Panc1 (cell line): ENCODE data around the gene FTO. TPM values are rescaled to one million over a fixed set of nuclear protein-coding genes. Genes with fewer than 3 reads are reported as not detected.

Source experiments
- ATAC-seq: fragments of 200-7000 bp; cut with Tn5 transposase; 2 replicates; pipeline ENCODE4 v1.9.1; 2020; ENCODE audit warnings: mild to moderate bottlenecking, moderate library complexity
- BruUV-seq: library from RNA; stranded (reverse); fragments of 400-500 nt; replicated peaks from 2 replicates; lab custom pipeline; 2021; lab: Mats Ljungman, UMichigan
- CTCF ChIA-PET: fragments of 300-600 bp; sonication (Branson Sonifier 250); formaldehyde crosslinking; loops from one replicate; lab custom pipeline; 2022; ENCODE audit warnings: antibody characterized with exemption; lab: Charles Lee
- POLR2A ChIA-PET: fragments of 300-600 bp; sonication (Branson Sonifier 250); formaldehyde crosslinking; loops from one replicate; lab custom pipeline; 2022; ENCODE audit warnings: antibody characterized with exemption; lab: Charles Lee
- DNase-seq: peaks from one replicate; pipeline ENCODE4 v3.0.0-alpha.2; 2010; ENCODE audit warnings: low read depth, low spot score
- H3K27ac ChIP-seq: 2 replicates; pipeline ENCODE4 v1.5.1; 2011; ENCODE audit warnings: mild to moderate bottlenecking, low read length, inconsistent platforms
- H3K27me3 ChIP-seq: fragments of 200-500 bp; sonication (Bioruptor generic); 2 replicates; pipeline ENCODE4 v1.6.0; 2014; ENCODE audit warnings: low read length, inconsistent platforms; ENCODE audit not compliant: control insufficient read depth, insufficient read depth
- H3K36me3 ChIP-seq: fragments of 200-500 bp; sonication (Bioruptor generic); 2 replicates; pipeline ENCODE4 v1.5.1; 2014; ENCODE audit warnings: inconsistent platforms, mild to moderate bottlenecking, low read length, moderate library complexity; ENCODE audit not compliant: control insufficient read depth, insufficient read depth
- H3K4me1 ChIP-seq: 2 replicates; pipeline ENCODE4 v1.5.1; 2011; ENCODE audit warnings: inconsistent platforms, mild to moderate bottlenecking, low read length, moderate library complexity; ENCODE audit not compliant: control insufficient read depth, insufficient read depth
- H3K4me3 ChIP-seq, 2 experiments: 2 replicates each; pipeline ENCODE4 v1.5.1; 2011 to 2012; ENCODE audit warnings: low read depth in 2 of 2, low read length in 2 of 2, mild to moderate bottlenecking in 2 of 2, inconsistent platforms in 1 of 2, moderate library complexity in 1 of 2
- H3K9me3 ChIP-seq: fragments of 200-500 bp; sonication (Bioruptor generic); 2 replicates; pipeline ENCODE4 v1.5.1; 2014; ENCODE audit warnings: low read depth, mild to moderate bottlenecking, inconsistent platforms, low read length, moderate library complexity; ENCODE audit not compliant: control insufficient read depth, insufficient read depth
- POLR2AphosphoS5 ChIP-seq: IDR thresholded peaks from 2 replicates; pipeline ENCODE4 v1.6.1; 2012; ENCODE audit warnings: mild to moderate bottlenecking, low read depth, low read length, moderate library complexity
- SIN3A ChIP-seq: IDR thresholded peaks from 2 replicates; pipeline ENCODE4 v1.6.1; 2012; ENCODE audit warnings: low read depth, mild to moderate bottlenecking, low read length, moderate library complexity, borderline replicate concordance; ENCODE audit not compliant: insufficient read depth
- TCF7L2 ChIP-seq: IDR thresholded peaks from 2 replicates; pipeline ENCODE4 v1.6.1; 2011; ENCODE audit warnings: mild to moderate bottlenecking, low read depth, low read length, inconsistent platforms
- in situ Hi-C: cut with HindIII; loops from 2 replicates; pipeline ENCODE4 v1.10.0; 2016; ENCODE audit warnings: low sequenced_read_pairs, low pct_unique_long_range_greater_than_20kb
- intact Hi-C: fragments of 100-400 bp; cut with micrococcal nuclease; formaldehyde crosslinking; loops from one replicate; pipeline ENCODE4 v1.10.0; 2022; ENCODE audit not compliant: unreplicated experiment
- total RNA-seq: library from RNA; stranded (reverse); gene quantifications from one replicate; pipeline ENCODE4 v1.2.1, GENCODE V29; 2021; ENCODE audit not compliant: unreplicated experiment
- TF ChIP-seq, protein P1 (sequence below): fragments of 450-650 bp; IDR thresholded peaks from 2 replicates; pipeline ENCODE4 v1.5.1; 2017; ENCODE audit warnings: mild to moderate bottlenecking
- TF ChIP-seq, protein P2 (sequence below), 2 experiments: IDR thresholded peaks; 2 replicates each; pipeline ENCODE4 v1.6.1; 2011 to 2012; ENCODE audit warnings: low read depth in 2 of 2, control low read depth in 1 of 2, low read length in 1 of 2, mild to moderate bottlenecking in 1 of 2, moderate library complexity in 1 of 2; ENCODE audit not compliant: insufficient read depth in 1 of 2

FTO gene
- total RNA-seq, 1 experiment from 2014 or later: 38.2 TPM

GRCh38 chr16:54191592-54191991 lies 487.6 kb downstream of the FTO start:
- no peak for DNase-seq
- in situ Hi-C loops (no loop called here), intact Hi-C loops (loop anchor here (5.0 kb wide), 1 partner anchor 269 kb away; no protein-coding TSS in a partner anchor)
- H3K27me3 ChIP-seq: no peaks in the 10 kb centered on the region
- no peaks in the 10 kb centered on the region for H3K9me3 ChIP-seq
- CTCF ChIA-PET: no interaction called here
- H3K27ac ChIP-seq: no peak overlapping the region
- POLR2A ChIA-PET: no interaction called here
- H3K36me3 ChIP-seq: no peaks in the 10 kb centered on the region
- ATAC-seq: no peak
- no TSS peak for BruUV-seq
- H3K4me3 ChIP-seq: no peak overlapping the region
- H3K4me1 ChIP-seq: no peaks in the 10 kb centered on the region
- TF ChIP-seq SIN3A (no peak), TCF7L2 (no peak), POLR2AphosphoS5 (no peak)
- TF ChIP-seq, protein P1, sequence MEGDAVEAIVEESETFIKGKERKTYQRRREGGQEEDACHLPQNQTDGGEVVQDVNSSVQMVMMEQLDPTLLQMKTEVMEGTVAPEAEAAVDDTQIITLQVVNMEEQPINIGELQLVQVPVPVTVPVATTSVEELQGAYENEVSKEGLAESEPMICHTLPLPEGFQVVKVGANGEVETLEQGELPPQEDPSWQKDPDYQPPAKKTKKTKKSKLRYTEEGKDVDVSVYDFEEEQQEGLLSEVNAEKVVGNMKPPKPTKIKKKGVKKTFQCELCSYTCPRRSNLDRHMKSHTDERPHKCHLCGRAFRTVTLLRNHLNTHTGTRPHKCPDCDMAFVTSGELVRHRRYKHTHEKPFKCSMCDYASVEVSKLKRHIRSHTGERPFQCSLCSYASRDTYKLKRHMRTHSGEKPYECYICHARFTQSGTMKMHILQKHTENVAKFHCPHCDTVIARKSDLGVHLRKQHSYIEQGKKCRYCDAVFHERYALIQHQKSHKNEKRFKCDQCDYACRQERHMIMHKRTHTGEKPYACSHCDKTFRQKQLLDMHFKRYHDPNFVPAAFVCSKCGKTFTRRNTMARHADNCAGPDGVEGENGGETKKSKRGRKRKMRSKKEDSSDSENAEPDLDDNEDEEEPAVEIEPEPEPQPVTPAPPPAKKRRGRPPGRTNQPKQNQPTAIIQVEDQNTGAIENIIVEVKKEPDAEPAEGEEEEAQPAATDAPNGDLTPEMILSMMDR: no peak
- TF ChIP-seq, protein P2, sequence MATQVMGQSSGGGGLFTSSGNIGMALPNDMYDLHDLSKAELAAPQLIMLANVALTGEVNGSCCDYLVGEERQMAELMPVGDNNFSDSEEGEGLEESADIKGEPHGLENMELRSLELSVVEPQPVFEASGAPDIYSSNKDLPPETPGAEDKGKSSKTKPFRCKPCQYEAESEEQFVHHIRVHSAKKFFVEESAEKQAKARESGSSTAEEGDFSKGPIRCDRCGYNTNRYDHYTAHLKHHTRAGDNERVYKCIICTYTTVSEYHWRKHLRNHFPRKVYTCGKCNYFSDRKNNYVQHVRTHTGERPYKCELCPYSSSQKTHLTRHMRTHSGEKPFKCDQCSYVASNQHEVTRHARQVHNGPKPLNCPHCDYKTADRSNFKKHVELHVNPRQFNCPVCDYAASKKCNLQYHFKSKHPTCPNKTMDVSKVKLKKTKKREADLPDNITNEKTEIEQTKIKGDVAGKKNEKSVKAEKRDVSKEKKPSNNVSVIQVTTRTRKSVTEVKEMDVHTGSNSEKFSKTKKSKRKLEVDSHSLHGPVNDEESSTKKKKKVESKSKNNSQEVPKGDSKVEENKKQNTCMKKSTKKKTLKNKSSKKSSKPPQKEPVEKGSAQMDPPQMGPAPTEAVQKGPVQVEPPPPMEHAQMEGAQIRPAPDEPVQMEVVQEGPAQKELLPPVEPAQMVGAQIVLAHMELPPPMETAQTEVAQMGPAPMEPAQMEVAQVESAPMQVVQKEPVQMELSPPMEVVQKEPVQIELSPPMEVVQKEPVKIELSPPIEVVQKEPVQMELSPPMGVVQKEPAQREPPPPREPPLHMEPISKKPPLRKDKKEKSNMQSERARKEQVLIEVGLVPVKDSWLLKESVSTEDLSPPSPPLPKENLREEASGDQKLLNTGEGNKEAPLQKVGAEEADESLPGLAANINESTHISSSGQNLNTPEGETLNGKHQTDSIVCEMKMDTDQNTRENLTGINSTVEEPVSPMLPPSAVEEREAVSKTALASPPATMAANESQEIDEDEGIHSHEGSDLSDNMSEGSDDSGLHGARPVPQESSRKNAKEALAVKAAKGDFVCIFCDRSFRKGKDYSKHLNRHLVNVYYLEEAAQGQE (IDR thresholded peaks at IDR 0.05; ENCODE audit: insufficient read depth in 1 of 2, low read depth in 2 of 2, low read length in 1 of 2): no peak

DNA sequence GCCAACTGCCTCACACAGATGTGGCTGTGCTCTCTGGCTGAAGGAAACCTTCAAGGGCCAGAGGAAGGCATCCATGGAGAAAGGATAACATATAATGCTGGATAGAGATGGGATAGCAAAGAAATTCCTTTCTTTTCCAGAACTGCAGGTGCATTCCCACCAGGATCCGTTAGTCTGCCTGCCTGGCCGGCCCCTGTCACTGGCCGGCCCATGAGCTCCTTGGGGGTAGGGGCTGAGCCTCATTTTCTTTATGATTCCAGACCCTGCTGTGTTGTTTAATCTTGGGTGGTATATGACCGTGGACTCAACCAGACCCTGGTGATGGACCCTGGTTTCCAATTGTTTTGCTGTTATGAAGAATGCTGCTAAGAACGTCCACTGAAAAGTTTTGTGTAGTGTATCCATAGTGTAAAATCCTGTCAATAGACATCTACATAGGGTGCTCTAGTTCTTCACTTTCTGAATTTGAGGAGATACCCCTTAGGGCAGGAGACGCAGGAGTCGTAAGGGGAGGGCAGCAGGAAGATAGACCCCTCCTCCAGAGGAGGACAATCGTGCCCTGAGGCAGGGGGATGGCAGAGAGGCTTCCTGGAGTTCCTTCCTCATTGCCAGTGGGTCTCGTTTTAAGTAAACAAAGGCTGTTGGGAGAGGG lies 489.2 kb downstream of the FTO start:
- Histone ChIP-seq H3K9me3 (no peaks in the 10 kb centered on the region), H3K27me3 (no peaks in the 10 kb centered on the region), H3K27ac (no peak overlapping the region), H3K4me3 (no peak overlapping the region), H3K36me3 (no peaks in the 10 kb centered on the region), H3K4me1 (no peaks in the 10 kb centered on the region)
- ChIA-PET POLR2A (no interaction called here), CTCF (no interaction called here)
- TF ChIP-seq, protein P1: no peak
- no peak for TF ChIP-seq POLR2AphosphoS5
- TF ChIP-seq, protein P2 (IDR thresholded peaks at IDR 0.05; ENCODE audit: insufficient read depth in 1 of 2, low read depth in 2 of 2, low read length in 1 of 2): no peak
- TF ChIP-seq TCF7L2: no peak
- TF ChIP-seq SIN3A: no peak
- in situ Hi-C loops: no loop called here
- intact Hi-C loops: loop anchor here (5.0 kb wide), 1 partner anchor 271 kb away; no protein-coding TSS in a partner anchor
- DNase-seq: no peak
- BruUV-seq: no TSS peak
- no peak for ATAC-seq
